ENCODE measurements around the gene UBE2M.
"Not testable (repeated sequence)": the region's sequence is repeated elsewhere in the genome, so short reads cannot be mapped to it uniquely, and the experiment has no call there.

The UBE2M gene

DNA sequence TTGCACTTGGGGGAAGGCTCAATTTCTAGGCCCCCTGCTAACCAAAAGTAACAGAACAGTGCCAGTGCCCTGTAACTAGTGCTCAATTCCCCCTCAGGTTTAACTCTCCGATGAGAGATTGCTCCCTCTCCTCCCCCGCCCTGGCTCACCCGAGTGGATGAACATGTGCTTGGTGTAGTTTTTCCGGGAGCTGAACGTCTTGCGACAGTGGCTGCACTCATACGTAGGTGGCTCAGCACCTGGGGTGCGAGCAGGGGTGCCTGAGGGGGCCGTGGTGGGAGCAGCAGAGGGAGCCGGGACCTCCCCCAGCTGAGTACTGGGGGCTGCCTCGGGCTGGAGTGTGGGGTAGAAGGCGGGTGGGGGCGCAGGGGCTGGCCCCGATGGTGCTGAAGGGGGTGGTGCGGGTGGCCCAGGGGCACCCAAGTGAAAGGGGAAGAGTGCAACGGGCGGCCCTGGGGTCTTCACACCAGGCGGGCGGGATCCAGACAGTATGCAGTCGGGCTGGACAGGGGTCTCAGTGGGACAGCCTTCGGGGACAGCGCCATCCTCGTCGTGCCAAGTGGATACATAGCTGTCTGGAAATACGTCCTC is 42.1 kb downstream of the UBE2M start:
- Histone ChIP-seq H3K4me1 (ENCODE audit: control insufficient read depth, insufficient read depth, low read length) (peaks cover 21% of the 10 kb centered on the region), H3K36me3 (ENCODE audit: control insufficient read depth, insufficient read depth, low read length) (peaks cover 8% of the 10 kb centered on the region), H3K27ac (ENCODE audit: low read depth, low read length) (no peak overlapping the region), H3K4me3 (ENCODE audit: low read length) (no peak overlapping the region), H3K27me3 (ENCODE audit: control insufficient read depth, insufficient read depth, low read length) (no peaks in the 10 kb centered on the region), H3K9ac (ENCODE audit: low read length) (no peak overlapping the region)

GRCh38 chr19:58515259-58515658 is 43.2 kb downstream of the UBE2M start:
- Histone ChIP-seq H3K27ac (ENCODE audit: low read depth, low read length) (no peak overlapping the region), H3K9ac (ENCODE audit: low read length) (no peak overlapping the region), H3K4me3 (ENCODE audit: low read length) (no peak overlapping the region), H3K36me3 (ENCODE audit: control insufficient read depth, insufficient read depth, low read length) (peaks cover 8% of the 10 kb centered on the region), H3K27me3 (ENCODE audit: control insufficient read depth, insufficient read depth, low read length) (no peaks in the 10 kb centered on the region), H3K4me1 (ENCODE audit: control insufficient read depth, insufficient read depth, low read length) (peaks cover 17% of the 10 kb centered on the region)

DNA sequence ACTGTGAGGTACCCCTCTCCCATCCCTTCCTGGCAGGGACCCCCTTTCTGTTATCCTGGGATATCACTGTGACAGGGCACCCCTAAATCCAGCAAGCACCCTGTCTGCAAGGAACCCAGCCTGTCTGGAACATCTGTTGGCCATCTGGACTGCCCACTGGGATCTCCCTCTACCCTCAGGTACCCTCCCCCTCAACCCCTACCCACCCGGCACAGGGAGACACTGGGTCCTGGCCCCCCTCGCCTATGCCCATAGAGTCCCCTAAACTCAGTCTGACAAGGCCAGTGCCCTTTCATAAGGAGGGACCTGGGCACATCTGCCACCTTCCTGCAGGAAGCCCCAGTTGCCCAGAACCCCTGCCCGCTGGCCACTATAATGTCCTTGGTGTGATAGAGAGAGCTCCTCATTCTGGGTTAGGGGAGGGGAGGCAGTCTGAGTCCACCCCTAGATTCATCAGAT is 43.8 kb downstream of the UBE2M start:
- H3K36me3 ChIP-seq (ENCODE audit: control insufficient read depth, insufficient read depth, low read length): peaks cover 8% of the 10 kb centered on the region
- H3K4me1 ChIP-seq (ENCODE audit: control insufficient read depth, insufficient read depth, low read length): peaks cover 15% of the 10 kb centered on the region
- H3K4me3 ChIP-seq (ENCODE audit: low read length): peak overlapping the region; percentile 63
- no peak overlapping the region for H3K27ac ChIP-seq (ENCODE audit: low read depth, low read length)
- H3K27me3 ChIP-seq (ENCODE audit: control insufficient read depth, insufficient read depth, low read length): no peaks in the 10 kb centered on the region
- no peak overlapping the region for H3K9ac ChIP-seq (ENCODE audit: low read length)

DNA sequence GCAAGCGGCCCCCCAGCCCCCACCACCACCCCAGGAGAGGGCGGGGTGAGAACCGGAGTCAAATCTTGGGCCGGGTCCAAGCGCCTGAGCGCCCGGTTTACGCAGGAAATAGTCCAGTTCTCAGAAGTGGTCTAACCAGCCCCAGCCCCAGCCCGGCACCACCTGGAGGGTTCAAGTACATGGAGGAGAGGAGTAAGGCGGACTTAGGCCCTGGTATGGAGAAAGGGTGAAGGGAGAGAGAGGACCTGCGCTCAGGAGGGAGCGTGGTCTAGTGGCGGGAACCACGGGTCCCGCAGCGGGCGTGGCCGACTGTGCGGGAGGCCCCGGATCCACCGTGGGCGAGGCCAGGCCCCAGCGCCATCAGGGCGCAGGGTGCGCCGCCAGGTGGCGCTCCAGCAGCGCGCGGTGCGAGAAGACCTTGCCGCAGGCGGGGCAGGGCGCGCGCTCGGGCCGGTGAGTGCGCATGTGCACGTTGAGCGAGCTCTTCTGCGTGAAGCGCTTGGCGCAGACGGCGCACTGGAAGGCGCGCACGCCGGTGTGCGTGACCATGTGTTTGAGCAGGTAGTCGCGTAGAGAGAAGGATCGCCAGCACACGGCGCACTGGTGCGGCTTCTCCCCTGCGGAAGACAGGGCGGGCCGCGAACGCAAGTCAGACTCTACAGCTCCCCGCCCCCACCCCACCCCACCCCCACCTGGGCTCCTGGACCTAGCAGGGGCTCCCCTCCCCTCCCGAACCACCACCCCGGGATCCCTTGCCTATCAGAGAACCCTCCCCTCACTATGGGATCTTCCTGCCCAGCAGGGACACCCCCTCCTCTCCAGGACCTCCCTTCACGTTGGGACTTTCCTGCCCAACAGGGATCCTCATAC is 44.5 kb downstream of the UBE2M start:
- Histone ChIP-seq H3K27ac (ENCODE audit: low read depth, low read length) (peak overlapping the region; percentile 78), H3K4me3 (ENCODE audit: low read length) (peak overlapping the region; percentile 63), H3K9ac (ENCODE audit: low read length) (peak overlapping the region; percentile 25)

DNA sequence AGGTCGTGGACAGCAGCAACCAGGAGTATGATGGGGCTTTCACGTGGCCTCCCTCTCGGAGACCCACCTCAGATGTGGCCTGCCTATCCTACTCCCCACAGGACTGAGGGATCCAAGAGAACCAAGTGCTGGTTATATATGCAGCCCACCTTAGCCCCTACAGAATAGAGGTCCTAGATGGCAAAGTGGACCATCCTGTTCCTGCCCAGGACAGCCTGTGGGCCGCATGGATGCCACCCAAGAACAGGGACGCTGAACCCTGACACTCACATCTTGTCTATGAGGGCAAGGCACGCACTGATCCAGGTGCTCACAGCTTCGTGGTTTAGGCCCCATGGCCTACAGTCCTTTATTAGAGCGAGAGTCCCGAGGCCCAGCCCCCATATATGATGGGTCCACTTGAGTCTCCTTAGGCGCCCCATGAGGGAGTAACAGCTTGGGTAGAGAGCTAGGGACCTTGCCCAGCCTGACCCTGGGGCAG is 45.2 kb downstream of the UBE2M start:
- Histone ChIP-seq H3K27ac (ENCODE audit: low read depth, low read length) (peak overlapping the region; percentile 78), H3K27me3 (ENCODE audit: control insufficient read depth, insufficient read depth, low read length) (no peaks in the 10 kb centered on the region), H3K9ac (ENCODE audit: low read length) (no peak overlapping the region), H3K36me3 (ENCODE audit: control insufficient read depth, insufficient read depth, low read length) (peaks cover 8% of the 10 kb centered on the region), H3K4me1 (ENCODE audit: control insufficient read depth, insufficient read depth, low read length) (peaks cover 9% of the 10 kb centered on the region), H3K4me3 (ENCODE audit: low read length) (peak overlapping the region; percentile 63)

More for the DNA sequence above, 44.5 kb downstream of the UBE2M start:
- Histone ChIP-seq H3K36me3 (ENCODE audit: control insufficient read depth, insufficient read depth, low read length) (peaks cover 8% of the 10 kb centered on the region), H3K27me3 (ENCODE audit: control insufficient read depth, insufficient read depth, low read length) (no peaks in the 10 kb centered on the region), H3K4me1 (ENCODE audit: control insufficient read depth, insufficient read depth, low read length) (peaks cover 15% of the 10 kb centered on the region)

DNA sequence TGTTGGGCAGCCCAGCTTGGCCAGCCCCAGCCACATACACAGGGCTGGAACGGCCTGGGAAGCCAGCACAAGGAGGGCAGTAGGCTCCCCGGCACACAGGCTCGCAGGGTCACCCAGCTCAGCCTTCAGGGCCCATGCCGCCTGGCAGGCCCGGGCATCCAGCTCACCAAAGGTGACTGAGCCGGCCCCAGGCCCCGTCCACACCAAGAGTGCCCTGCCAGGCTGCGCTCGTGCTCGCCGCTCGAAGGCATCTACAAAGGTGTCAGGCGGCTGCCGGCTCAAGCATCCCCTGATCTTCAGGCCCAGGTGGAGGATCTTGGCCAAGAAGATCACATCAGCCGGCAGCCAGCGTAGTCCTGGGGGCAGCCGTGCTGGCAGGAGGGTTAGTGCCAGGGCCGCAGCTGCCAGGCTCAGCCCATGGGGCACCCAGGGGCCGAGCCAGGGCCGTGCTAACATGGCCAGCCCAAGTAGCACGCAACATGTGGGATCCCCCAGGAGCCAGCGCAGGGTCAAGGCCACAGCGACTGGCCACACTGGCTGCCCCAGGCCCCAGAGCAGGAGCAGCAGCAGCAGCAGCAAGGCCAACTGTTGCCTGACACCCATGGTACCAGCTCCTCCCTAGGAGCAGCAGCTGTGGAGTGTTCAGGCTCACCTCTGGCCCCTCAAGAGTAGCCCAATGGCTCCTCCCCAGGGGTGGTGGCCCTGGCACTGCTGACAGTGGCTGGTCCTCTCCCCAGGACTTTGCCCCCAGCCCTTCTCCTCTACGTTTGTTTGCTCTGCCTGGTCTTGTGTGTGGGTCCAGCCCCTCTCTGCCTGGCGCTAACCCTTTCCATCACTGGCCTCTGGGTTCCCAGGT is 46.8 kb downstream of the UBE2M start, which contains the start of gene SLC27A5:
Gene SLC27A5, minus strand, starts transcription at position 640 of the 856 bp plus-strand sequence. Its CDS starts 37 bp downstream, at position 603.
- Histone ChIP-seq H3K9ac (ENCODE audit: low read length) (no peak within 1 kb of the TSS), H3K4me3 (ENCODE audit: low read length) (no peak within 1 kb of the TSS), H3K27ac (ENCODE audit: low read depth, low read length) (no peak within 1 kb of the TSS), H3K4me1 (ENCODE audit: control insufficient read depth, insufficient read depth, low read length) (peaks cover 6% of the 10 kb centered on the region), H3K27me3 (ENCODE audit: control insufficient read depth, insufficient read depth, low read length) (no peaks in the 10 kb centered on the region), H3K36me3 (ENCODE audit: control insufficient read depth, insufficient read depth, low read length) (peaks cover 4% of the 10 kb centered on the region)

DNA sequence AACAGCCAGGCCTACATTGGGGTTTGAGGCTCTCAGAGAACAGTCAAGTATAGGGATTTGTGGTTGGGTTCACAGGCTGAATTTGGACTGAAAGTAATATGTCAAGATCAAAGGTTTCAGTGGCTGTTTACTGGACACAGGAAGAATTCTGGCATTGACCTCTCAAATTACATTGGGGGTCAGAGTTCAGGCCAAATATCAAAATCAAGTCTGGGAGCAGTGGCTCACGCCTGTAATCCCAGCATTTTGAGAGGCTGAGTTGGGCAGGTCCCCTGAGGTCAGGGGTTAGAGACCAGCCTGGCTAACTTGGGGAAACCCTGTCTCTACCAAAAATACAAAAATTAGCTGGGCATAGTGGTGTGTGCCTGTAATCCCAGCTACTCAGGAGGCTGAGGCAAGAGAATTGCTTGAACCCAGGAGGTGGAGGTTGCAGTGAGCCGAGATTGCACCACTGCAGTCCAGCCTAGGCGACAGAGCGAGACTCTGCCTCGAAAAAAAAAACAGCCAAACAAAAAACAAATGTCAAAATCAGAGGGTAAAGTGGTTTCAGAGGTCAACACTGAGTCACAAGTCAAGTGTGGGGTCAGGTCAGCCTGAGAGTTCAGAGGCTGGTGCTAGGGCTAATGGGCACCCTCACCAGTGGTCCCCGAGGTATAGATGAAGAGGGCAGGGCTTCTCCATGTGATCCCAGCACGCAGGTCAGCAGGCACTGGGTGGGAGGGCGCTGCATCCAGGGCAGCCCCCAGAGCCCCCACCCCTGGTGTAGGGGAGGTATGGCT is 48.1 kb downstream of the UBE2M start:
- H3K27me3 ChIP-seq (ENCODE audit: control insufficient read depth, insufficient read depth, low read length): no peaks in the 10 kb centered on the region
- no peak overlapping the region for H3K9ac ChIP-seq (ENCODE audit: low read length)
- no peak overlapping the region for H3K4me3 ChIP-seq (ENCODE audit: low read length)
- H3K4me1 ChIP-seq (ENCODE audit: control insufficient read depth, insufficient read depth, low read length): peaks cover 6% of the 10 kb centered on the region
- H3K27ac ChIP-seq (ENCODE audit: low read depth, low read length): no peak overlapping the region
- no peaks in the 10 kb centered on the region for H3K36me3 ChIP-seq (ENCODE audit: control insufficient read depth, insufficient read depth, low read length)

GRCh38 chr19:58509731-58510083 is 48.7 kb downstream of the UBE2M start:
- peaks cover 6% of the 10 kb centered on the region for H3K4me1 ChIP-seq (ENCODE audit: control insufficient read depth, insufficient read depth, low read length)
- H3K27me3 ChIP-seq (ENCODE audit: control insufficient read depth, insufficient read depth, low read length): no peaks in the 10 kb centered on the region
- H3K27ac ChIP-seq (ENCODE audit: low read depth, low read length): no peak overlapping the region
- H3K36me3 ChIP-seq (ENCODE audit: control insufficient read depth, insufficient read depth, low read length): no peaks in the 10 kb centered on the region
- H3K9ac ChIP-seq (ENCODE audit: low read length): no peak overlapping the region
- H3K4me3 ChIP-seq (ENCODE audit: low read length): no peak overlapping the region

DNA sequence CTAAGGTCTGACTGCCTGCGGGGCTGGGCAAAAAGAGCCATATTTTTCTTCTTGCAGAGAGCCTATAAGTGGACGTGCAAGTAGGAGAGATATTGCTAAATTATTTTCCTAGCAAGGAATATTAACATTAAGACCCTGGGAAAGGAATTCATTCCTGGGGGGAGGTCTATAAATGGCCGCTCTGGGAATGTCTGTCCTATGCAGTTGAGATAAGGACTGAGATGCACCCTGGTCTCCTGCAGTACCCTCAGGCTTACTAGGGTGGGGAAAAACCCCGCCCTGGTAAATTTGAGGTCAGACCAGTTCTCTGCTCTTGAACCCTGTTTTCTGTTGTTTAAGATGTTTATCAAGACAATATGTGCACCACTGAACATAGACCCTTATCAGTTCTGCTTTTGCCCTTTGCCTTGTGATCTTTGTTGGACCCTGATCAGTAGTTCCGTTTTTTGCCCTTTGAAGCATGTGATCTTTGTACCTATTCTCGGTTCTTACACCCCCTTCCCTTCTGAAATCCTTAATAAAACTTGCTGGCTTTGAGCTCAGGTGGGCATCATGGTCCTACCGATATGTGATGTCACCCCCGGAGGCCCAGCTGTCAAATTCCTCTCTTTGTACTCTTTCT is 50.7 kb downstream of the UBE2M start:
- not testable (repeated sequence) for H3K4me1 ChIP-seq (ENCODE audit: control insufficient read depth, insufficient read depth, low read length); H3K36me3 ChIP-seq (ENCODE audit: control insufficient read depth, insufficient read depth, low read length); H3K9ac ChIP-seq (ENCODE audit: low read length); H3K4me3 ChIP-seq (ENCODE audit: low read length); H3K27me3 ChIP-seq (ENCODE audit: control insufficient read depth, insufficient read depth, low read length); H3K27ac ChIP-seq (ENCODE audit: low read depth, low read length)

All from rectal smooth muscle tissue (tissue), 1 donor.